IPS DF 4.7 (cell line): ENCODE measurements around the gene STK10.

Experiments
- DNase-seq: peaks from one replicate; pipeline ENCODE4 v3.0.0-alpha.2; 2013; ENCODE audit warnings: low spot score; ENCODE audit errors: extremely low read depth

Gene STK10

GRCh38 chr5:172090976-172091547 lies 97.0 kb downstream of the STK10 start:
- no peak for DNase-seq

- no peak for DNase-seq
These were observed 98.5 kb downstream of the STK10 start for GRCh38 chr5:172089298-172090117.

- DNase-seq = no peak
These were observed 99.2 kb downstream of the STK10 start for GRCh38 chr5:172088801-172089200.

GRCh38 chr5:172086194-172086975 lies 101.6 kb downstream of the STK10 start:
- no peak for DNase-seq

- no peak for DNase-seq
These were observed 102.3 kb downstream of the STK10 start for GRCh38 chr5:172085738-172086137.

- no peak for DNase-seq
These were observed 105.8 kb downstream of the STK10 start for GRCh38 chr5:172082180-172082579.

GRCh38 chr5:172079876-172080275 lies 108.1 kb downstream of the STK10 start:
- no peak for DNase-seq

GRCh38 chr5:172078726-172079345 lies 109.2 kb downstream of the STK10 start:
- no peak for DNase-seq

GRCh38 chr5:172077664-172078425 lies 110.2 kb downstream of the STK10 start:
- DNase-seq = no peak

GRCh38 chr5:172076761-172077244 lies 111.2 kb downstream of the STK10 start:
- DNase-seq = no peak

- DNase-seq = no peak
These were observed 112.4 kb downstream of the STK10 start for GRCh38 chr5:172075656-172076055.

GRCh38 chr5:172074896-172075295 lies 113.1 kb downstream of the STK10 start:
- no peak for DNase-seq

GRCh38 chr5:172071309-172071875 lies 116.6 kb downstream of the STK10 start:
- no peak for DNase-seq

- no peak for DNase-seq
These were observed 122.5 kb downstream of the STK10 start for GRCh38 chr5:172065431-172066065.

- no peak for DNase-seq
These were observed 123.3 kb downstream of the STK10 start for GRCh38 chr5:172064766-172065165.

GRCh38 chr5:172064358-172064757 lies 123.7 kb downstream of the STK10 start:
- DNase-seq = no peak

- no peak for DNase-seq
These were observed 124.4 kb downstream of the STK10 start for GRCh38 chr5:172063463-172064235.

GRCh38 chr5:172059661-172060100 lies 128.3 kb downstream of the STK10 start:
- no peak for DNase-seq

- no peak for DNase-seq
These were observed 129.9 kb downstream of the STK10 start for GRCh38 chr5:172058088-172058487.
